ENCODE measurements around the gene ACSL5.

GRCh38 chr10:112356686-112357085, 17.2 kb upstream of the ACSL5 start:
- TF ChIP-seq CTCF (IDR thresholded peaks at IDR 0.05; ENCODE audit: low read depth, low read length) (no peak), EZH2phosphoT487 (IDR thresholded peaks at IDR 0.05; ENCODE audit: low read depth) (no peak)

Data from OCI-LY3 (cell line).